Renal cortical epithelial cell (primary cell): Measurements from ENCODE around the gene LCMT1. TPM values are rescaled to one million over a fixed set of nuclear protein-coding genes. Genes with fewer than 3 reads are reported as not detected.
"Not testable (repeated sequence)": the region's sequence is repeated elsewhere in the genome, so short reads cannot be mapped to it uniquely, and the experiment has no call there.

ENCODE experiments used
- DNase-seq: peaks from one replicate; pipeline ENCODE4 v3.0.0-alpha.2; 2011; ENCODE audit warnings: low read depth
- total RNA-seq: library from RNA; depleted of rRNA; stranded (reverse); fragments of >200 nt; gene quantifications from 2 replicates; pipeline ENCODE4 v1.2.3, GENCODE V29; 2014

LCMT1 gene
- total RNA-seq, 1 donor from 2014 or later, result 46.4 TPM

DNA sequence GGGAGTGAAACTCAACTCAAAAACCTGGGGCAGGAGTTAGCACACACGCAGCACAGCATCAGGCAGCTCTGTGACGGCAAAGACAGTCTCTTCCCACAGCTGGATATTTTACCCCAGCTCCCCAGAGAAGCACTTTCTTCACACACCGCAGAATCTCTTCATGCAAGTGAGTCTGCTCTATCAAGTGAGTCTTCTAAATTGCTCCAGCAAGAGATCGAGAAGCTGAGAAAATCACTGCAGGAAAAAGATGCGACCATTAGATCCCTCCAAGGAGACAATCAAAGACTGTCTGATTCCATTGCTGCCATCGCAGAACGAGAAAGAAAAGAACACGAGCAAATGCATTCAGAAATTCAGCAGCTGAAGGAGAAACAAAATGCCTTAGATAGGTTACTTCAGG lies 16.9 kb upstream of the LCMT1 start:
- DNase-seq, result no peak

GRCh38 chr16:25095636-25096035 lies 15.9 kb upstream of the LCMT1 start:
- DNase-seq, result no peak

GRCh38 chr16:25097276-25097975 lies 14.1 kb upstream of the LCMT1 start:
- DNase-seq, result no peak

- no peak for DNase-seq
These were observed 11.0 kb upstream of the LCMT1 start for GRCh38 chr16:25100511-25100910.

DNA sequence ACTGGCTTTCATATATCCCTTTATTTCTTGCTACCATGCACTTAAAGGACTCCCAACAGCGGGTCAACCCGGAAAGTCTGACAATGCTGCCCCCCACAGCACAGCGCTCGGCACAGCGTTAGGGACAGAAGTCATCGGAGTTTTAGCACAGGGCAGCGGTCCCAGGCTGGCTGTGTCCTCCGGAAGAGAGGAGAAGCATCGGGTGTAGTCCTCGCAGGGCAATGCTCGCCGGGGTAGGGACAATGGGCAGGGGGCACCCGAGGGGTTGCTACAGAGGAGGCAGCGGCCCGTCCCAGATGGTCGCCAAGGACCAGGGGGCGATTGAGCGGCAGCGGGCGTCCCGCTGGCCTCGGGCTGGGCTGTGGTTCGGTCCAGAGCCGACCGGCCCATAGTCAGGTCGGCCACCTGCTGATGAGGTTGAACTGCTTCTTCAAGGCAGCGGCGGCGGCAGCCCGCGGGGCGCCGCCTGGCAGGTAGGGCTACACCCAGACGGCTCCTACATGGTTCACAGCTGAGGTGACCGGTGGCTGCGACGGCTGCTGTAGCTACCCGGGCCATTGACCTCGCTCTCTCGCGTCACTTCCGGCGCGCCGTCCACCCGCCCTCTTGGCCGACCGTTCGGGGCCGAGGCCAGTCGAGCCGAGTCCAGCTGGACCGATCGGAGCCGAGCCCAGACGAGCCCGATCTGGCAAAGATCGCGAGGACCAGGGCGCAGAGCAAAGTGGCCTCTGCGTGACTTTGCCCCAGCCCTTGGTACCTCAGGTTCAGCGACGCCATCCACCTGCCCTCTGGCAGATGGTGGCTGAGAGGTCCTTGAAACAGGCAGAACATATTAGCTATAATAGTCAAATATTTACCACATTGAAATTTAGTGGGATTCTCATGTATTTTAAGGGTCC lies 4.7 kb upstream of the LCMT1 start:
- DNase-seq, result peak; percentile 68

- DNase-seq, result no peak
These were observed 4.1 kb upstream of the LCMT1 start for GRCh38 chr16:25107466-25107792.

DNA sequence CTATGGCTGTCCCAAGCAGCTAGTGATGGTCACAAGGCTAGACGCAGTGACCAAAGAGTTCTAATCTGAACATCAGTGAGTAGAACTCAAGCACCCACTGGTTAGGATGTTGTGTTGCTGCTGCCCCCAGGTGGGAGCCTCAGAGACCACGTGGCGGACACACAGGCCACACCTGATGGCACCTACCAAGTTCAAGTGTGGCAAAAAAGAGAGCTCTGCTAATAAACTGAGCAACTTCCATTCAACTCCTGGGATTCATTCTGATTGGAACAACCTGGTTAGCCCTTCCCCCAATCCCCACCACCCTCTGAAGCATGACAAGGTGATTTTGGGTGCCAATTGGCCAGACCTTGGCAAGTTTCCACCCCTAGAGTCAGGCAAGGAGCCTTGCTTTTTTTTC lies 3.5 kb upstream of the LCMT1 start:
- DNase-seq, result no peak

GRCh38 chr16:25109643-25110042 lies 1.9 kb upstream of the LCMT1 start:
- DNase-seq, result peak; percentile 94

DNA sequence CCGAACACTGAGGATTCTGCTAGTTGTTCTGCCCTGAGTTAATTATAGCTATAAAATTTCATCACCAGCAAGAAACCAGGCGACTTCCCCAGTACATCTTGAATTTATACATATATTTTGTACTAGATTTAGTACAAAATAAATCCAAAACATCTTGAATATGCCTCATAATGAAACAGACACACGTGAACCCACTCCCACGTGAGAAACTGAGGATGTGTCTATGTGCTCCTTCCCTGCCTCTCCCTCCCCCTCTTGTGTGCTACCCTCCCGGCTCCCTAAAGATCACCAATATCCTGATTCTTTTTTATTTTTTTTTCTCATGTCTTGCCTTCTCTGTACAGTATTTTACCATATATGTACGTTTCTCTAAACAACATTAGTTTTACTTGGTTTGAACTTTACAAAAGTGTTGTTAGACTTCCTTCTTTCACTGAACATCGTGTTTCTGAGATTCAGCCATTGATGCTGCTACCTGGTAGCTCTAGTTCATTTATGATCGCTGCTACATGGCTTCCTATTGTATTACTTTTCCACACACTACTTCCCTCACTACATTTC lies 1.1 kb upstream of the LCMT1 start:
- no peak for DNase-seq

- no peak for DNase-seq
These were observed 2.6 kb downstream of the LCMT1 start for GRCh38 chr16:25114121-25114520.

DNA sequence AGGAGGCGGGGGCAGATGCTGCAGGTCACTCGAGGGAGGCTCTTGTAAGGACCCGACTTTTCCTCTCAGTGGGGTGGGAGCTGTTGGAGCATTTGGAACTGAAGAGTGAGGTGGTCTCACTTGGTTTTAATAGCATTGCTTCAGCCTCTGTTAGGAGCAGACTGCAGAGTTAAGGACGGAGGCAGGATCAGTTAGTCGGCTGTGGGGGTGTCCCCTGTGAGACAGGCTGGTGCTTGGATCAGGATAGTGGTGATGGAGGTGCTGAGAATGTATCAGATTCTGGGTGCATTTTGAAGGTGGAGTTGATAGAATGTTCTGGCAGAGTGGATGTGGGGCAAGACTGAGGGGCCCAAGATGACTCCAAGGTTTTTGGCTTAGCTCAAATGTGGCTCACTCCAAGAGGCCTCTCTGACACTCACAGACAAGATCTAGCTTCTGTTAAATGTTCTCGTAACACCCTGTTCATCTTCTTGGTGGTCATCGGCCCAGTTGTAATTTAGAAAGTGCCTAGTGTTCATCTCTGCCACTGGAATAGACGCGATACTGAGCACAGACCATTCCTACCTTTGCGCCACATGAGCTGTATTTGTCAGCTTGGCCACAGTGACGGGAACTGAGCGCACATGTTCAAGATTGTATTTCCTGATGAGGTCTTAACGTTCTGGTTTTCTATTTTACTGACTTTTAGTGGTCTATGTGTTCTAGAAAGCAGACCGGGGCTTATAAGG lies 7.5 kb downstream of the LCMT1 start:
- no peak for DNase-seq

- no peak for DNase-seq
These were observed 10.5 kb downstream of the LCMT1 start for GRCh38 chr16:25121824-25122600.

DNA sequence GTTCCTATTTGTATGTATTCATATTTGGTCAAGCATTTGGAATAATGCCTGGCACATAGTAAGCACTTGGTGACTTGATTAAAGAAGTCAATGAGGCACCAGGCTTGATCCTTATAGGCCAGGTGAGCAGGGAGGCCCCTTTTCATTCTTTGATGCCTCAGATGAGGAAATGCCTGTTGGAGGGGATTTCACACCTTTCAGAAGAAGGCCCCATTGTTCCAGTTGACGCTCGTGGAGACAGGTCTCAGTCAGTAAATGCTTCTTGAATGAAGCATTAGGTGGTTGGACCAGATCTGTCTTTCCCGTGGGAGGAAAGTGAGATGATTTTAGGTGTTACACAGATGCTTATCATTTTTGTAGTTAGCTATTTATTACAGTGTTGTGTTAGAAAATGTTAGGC lies 13.0 kb downstream of the LCMT1 start:
- DNase-seq, result peak; percentile 38

DNA sequence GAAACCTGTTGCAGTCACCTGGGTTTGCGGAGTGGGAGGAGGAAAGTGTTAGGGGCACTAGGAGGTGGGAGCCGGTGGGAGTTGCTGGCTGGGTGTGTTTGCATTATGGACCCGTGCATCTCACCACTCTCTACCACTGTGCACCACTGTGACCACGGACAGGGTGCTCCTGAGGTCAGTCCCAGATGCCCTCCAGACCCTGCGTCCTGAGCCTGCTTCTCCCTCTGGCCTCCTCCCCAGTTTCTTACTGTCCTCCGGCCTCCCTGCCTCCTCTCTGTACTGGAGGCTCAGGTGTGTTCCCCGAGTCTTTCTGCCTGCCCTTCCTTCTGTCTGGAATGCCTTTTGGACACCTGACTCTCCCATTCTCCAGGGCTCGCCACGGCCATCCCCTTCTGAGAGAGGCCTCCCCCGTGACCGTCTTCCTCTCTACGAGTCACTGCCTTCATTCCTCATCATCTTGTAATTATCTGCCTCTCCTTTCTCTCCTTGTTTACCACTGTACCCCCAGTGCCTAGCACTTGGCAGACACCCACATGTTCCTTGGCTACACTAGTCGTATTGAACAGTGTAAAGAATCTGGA lies 14.6 kb downstream of the LCMT1 start:
- not testable (repeated sequence) for DNase-seq

DNA sequence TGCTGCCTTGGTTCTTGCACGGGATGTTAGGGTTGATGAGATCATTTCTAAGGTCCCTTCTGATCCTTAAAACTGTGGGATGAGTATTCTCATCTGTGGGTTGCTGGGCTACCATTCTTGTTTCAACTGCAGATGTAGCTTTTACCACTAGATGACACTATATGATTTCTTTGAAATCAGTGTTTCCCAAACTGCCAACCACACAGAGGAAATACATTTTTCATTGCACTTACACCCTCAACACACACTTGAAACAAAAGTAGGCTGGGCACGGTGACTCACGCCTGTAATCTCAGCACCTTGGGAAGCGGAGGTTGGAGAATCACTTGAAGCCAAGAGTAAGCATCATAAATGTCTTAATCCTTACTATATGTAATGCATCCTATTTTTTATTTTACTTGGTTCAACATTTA lies 15.3 kb downstream of the LCMT1 start:
- DNase-seq, result peak; percentile 67

GRCh38 chr16:25132751-25133150 lies 21.2 kb downstream of the LCMT1 start:
- not testable (repeated sequence) for DNase-seq

- DNase-seq, result peak; percentile 48
These were observed 22.7 kb downstream of the LCMT1 start for GRCh38 chr16:25134166-25134700.

DNA sequence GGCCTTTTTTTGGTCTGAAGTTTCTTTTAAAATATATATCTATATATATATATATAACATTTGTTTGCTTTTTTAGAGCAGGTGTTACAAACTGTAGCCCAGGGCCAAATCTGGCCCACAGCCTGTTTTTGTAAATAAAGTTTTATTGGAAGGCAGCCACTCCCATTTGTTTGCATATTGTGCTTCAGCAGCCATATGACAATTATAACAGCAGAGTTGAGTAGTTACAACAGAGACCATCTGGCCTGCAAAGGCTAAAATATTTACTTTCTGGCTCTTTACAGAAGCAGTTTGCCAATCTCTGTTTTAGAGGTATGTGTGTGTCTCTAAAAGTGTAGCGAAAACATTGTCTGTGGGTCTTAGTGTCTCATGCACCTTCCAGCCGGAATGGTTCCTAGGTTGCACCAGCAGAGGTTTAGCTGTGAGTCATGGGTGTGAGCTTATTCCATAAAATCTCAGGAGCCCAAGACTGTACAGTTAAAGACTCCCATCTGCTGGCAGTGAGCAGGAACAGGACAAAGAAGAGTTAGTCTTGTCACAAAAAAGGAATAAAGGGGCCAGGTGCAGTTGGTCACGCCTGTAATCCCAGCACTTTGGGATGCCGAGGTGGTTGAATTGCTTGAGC lies 23.8 kb downstream of the LCMT1 start:
- DNase-seq, result peak; percentile 76

- DNase-seq, result no peak
These were observed 26.6 kb downstream of the LCMT1 start for GRCh38 chr16:25138130-25138529.

- peak; percentile 76 for DNase-seq
These were observed 28.9 kb downstream of the LCMT1 start for GRCh38 chr16:25140459-25140858.
